OCI-LY3 (cell line): ENCODE results near the gene CEMIP2.

Experiments
- EZH2phosphoT487 ChIP-seq: fragments of 200-600 bp; shearing (Covaris generic); IDR thresholded peaks from 2 replicates; pipeline ENCODE4 v1.6.1; 2018; ENCODE audit warnings: antibody characterized with exemption, mixed run types, low read depth
- TF ChIP-seq, protein P1 (sequence below): fragments of 200-600, 300-600 bp; sonication (generic); IDR thresholded peaks from 2 replicates; pipeline ENCODE4 v1.5.1; 2014; ENCODE audit warnings: antibody characterized with exemption, low read length, low read depth

DNA sequence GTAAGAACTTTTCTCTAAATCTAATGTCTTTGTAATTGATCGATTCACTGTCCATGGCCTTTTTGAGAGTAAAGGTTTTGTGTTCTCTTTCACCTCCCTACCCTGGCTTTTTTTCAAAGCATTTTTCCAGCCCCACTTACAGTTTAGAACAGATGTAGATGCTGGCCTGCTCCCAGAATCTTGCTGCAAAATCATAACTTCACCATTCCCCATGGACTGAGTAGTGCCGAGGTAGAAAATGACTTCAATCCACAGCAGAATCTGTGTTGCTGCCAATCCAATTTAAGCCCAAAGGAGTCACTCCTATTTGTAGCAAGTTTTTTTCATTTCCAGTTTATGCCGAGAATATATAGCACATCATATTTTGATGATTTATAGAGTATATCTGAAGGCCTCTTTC is 46.5 kb upstream of the CEMIP2 start:
- TF ChIP-seq, protein P1, sequence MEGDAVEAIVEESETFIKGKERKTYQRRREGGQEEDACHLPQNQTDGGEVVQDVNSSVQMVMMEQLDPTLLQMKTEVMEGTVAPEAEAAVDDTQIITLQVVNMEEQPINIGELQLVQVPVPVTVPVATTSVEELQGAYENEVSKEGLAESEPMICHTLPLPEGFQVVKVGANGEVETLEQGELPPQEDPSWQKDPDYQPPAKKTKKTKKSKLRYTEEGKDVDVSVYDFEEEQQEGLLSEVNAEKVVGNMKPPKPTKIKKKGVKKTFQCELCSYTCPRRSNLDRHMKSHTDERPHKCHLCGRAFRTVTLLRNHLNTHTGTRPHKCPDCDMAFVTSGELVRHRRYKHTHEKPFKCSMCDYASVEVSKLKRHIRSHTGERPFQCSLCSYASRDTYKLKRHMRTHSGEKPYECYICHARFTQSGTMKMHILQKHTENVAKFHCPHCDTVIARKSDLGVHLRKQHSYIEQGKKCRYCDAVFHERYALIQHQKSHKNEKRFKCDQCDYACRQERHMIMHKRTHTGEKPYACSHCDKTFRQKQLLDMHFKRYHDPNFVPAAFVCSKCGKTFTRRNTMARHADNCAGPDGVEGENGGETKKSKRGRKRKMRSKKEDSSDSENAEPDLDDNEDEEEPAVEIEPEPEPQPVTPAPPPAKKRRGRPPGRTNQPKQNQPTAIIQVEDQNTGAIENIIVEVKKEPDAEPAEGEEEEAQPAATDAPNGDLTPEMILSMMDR = no peak
- no peak for TF ChIP-seq EZH2phosphoT487
